ENCODE measurements around the gene TUBA1A.
"Not testable (repeated sequence)": the region's sequence is repeated elsewhere in the genome, so short reads cannot be mapped to it uniquely, and the experiment has no call there.

Gene TUBA1A

DNA sequence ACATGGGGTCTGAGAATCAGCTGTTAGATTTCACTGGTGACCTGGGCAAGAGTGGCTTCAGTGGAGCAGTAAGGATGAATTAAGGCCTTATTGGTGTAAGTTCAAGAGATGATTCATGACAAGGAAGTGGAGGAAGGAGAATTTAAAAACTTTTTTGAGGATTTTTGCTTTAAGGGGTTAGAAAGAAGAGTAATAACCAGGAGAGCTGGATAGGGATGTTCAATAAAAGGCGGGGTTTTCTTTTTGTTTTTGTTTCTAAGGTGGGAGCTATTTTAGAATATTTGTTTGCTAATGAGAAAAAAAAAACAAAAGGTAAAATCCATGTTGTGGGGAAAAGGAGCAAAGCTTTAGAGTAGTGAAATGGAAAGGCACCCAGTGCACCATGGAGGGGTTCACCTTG, 42.5 kb downstream of the TUBA1A start:
- no peak for DNase-seq (ENCODE audit: low spot score)

- DNase-seq (ENCODE audit: low spot score) = no peak
Measured at GRCh38 chr12:49144384-49144783, 44.5 kb downstream of the TUBA1A start.

DNA sequence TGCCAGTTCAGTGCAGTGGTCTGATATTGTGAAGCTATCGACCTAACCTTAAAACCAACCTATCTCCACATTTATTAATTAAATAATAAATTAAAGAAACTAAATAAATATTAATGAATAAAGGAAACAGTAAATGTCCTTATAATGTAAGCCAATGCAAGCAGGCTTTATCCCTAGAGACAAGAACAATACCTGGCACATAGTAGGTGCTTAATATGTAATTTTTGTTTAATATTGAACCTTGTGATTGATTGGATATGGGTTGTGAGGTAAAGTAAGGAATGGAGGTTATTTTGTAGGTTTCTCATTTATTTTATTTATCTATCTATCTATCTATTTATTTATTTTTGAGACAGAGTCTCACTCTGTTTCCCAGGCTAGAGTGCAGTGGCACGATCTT, 49.9 kb downstream of the TUBA1A start:
- DNase-seq (ENCODE audit: low spot score) = no peak

DNA sequence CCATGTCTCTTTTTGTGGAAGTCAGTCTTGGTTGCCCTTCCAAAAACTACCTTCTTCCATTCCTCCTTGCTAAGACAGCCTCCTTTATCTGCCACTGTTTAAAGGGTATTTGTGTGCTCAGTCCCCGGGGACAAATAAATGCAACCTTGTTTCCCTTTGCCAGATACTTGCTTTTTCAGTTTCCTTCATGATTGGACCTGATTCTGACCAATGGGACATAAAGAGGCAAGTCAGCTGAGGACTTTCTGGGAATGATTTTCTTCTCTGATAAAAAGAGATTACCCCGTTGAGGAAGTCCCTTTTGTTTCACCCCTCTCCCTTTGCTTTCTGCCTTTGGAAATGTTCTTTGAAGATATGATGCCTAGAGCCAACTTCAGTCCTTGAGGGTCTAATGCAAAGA, 50.3 kb downstream of the TUBA1A start:
- DNase-seq (ENCODE audit: low spot score) = no peak

DNA sequence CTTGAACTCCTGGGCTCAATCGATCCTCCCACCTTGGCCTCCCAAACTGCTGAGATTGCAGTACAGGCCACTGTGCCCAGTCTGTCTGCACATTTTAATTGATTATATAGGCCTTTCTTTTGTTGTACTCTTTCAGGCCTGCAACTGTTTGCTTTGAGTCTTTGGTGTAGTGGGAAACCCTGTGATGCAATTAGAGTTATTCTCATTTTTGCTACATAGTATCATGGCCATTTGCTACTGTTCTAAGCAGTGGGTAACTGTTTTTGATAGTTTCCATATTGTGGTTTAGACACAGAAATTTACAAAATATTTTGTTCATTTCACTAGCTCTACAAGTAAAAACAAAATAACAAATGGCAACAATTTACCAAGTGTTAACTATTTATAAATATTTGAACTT, 51.4 kb downstream of the TUBA1A start:
- no peak for DNase-seq (ENCODE audit: low spot score)

GRCh38 chr12:49136997-49137396, 51.9 kb downstream of the TUBA1A start:
- not testable (repeated sequence) for DNase-seq (ENCODE audit: low spot score)

All from iPS-NIHi11 (cell line).